Fibroblast of skin of right biceps (primary cell): ENCODE data around the gene CNR2.
"Not testable (repeated sequence)": the region's sequence is repeated elsewhere in the genome, so short reads cannot be mapped to it uniquely, and the experiment has no call there.

Experiments
- DNase-seq: peaks from one replicate; pipeline ENCODE4 v3.0.0-alpha.2; 2013

Gene CNR2

GRCh38 chr1:23827717-23828116 lies 85.4 kb downstream of the CNR2 start:
- DNase-seq = no peak

GRCh38 chr1:23826590-23826989 lies 86.6 kb downstream of the CNR2 start:
- DNase-seq = not testable (repeated sequence)

- DNase-seq = no peak
Observed at GRCh38 chr1:23825762-23826522, 87.2 kb downstream of the CNR2 start.

- DNase-seq = peak; percentile 88
Observed at GRCh38 chr1:23825076-23825761, 87.9 kb downstream of the CNR2 start, which contains the start of gene HMGCL. Gene HMGCL, minus strand, starts transcription at chr1:23825429. Its CDS starts 14 bp downstream, at chr1:23825415.

GRCh38 chr1:23824711-23825075 lies 88.5 kb downstream of the CNR2 start:
- DNase-seq = peak; percentile 6

- DNase-seq = no peak
Observed at GRCh38 chr1:23823767-23824166, 89.4 kb downstream of the CNR2 start.
